K562 (cell line): ENCODE data around the gene MYOZ3. TPM values are rescaled to one million over a fixed set of nuclear protein-coding genes. Genes with fewer than 3 reads are reported as not detected.

Experiments
- ATAC-seq: fragments of 200-7000 bp; cut with Tn5 transposase; 3 replicates; pipeline ENCODE4 v1.9.1; 2020; ENCODE audit warnings: moderate library complexity
- BruUV-seq: library from RNA; stranded (reverse); fragments of 400-500 nt; replicated peaks from 2 replicates; lab custom pipeline; 2021; lab: Mats Ljungman, UMichigan
- CTCF ChIA-PET: fragments of 300-600 bp; formaldehyde crosslinking; extraction: SDS; loops from one replicate; lab custom pipeline; 2021; ENCODE audit warnings: low intra/inter-chr PET ratio; lab: Yijun Ruan, JAX
- POLR2A ChIA-PET: fragments of 300-600, 350-650 bp; sonication (Branson Sonifier 250); formaldehyde crosslinking; extraction: SDS; loops from one replicate; lab custom pipeline; 2021; ENCODE audit warnings: antibody characterized with exemption, inconsistent platforms; lab: Yijun Ruan, JAX
- DNase-seq, 4 experiments: peaks; one replicate each; pipeline versions ENCODE4 v3.0.0 to v3.0.0-alpha.2; 2011 to 2018; ENCODE audit warnings: low spot score in 3 of 4, mixed read lengths in 3 of 4; ENCODE audit errors: extremely low read depth in 1 of 4
- FAIRE-seq: peaks from 2 replicates; lab custom pipeline; 2011; peaks lifted over from hg19 to GRCh38; lab: Jason Lieb, UNC
- H2AFZ ChIP-seq: 2 replicates; pipeline ENCODE4 v1.6.0; 2011; ENCODE audit warnings: low read depth, low read length, control low read depth, inconsistent platforms
- H3K27ac ChIP-seq: fragments of 200-600 bp; 3 replicates; pipeline ENCODE4 v1.8.0; 2011; ENCODE audit warnings: low read depth, mild to moderate bottlenecking, control low read depth, inconsistent platforms, low read length, moderate library complexity, mixed read lengths; ENCODE audit errors: extremely low read depth
- H3K27me3 ChIP-seq, 2 experiments: fragments of 300-600 bp in 1 of 2; 2 replicates in 1 of 2; 3 replicates in 1 of 2; pipeline versions ENCODE4 v1.6.0 to v1.8.0; 2011; ENCODE audit warnings: inconsistent platforms in 2 of 2, low read length in 2 of 2, mild to moderate bottlenecking in 1 of 2, mixed read lengths in 1 of 2, moderate library complexity in 1 of 2; ENCODE audit not compliant: control insufficient read depth in 2 of 2, insufficient read depth in 2 of 2
- H3K36me3 ChIP-seq: fragments of 300-600 bp; 3 replicates; pipeline ENCODE4 v1.8.0; 2011; ENCODE audit warnings: mild to moderate bottlenecking, low read length, inconsistent platforms; ENCODE audit not compliant: control insufficient read depth, insufficient read depth
- H3K4me1 ChIP-seq, 2 experiments: fragments of 200-600 bp in 1 of 2; replicated peaks in 1 of 2; 2 replicates in 1 of 2; 3 replicates in 1 of 2; pipeline versions ENCODE4 v1.5.1 to v1.8.0; 2011; ENCODE audit warnings: inconsistent platforms in 2 of 2, low read length in 2 of 2, mild to moderate bottlenecking in 1 of 2, mixed read lengths in 1 of 2, moderate library complexity in 1 of 2; ENCODE audit not compliant: control insufficient read depth in 2 of 2, insufficient read depth in 2 of 2
- H3K4me2 ChIP-seq: 2 replicates; pipeline ENCODE4 v1.6.1; 2011; ENCODE audit warnings: low read length, control low read depth, inconsistent platforms, mixed read lengths; ENCODE audit not compliant: insufficient read depth
- H3K4me3 ChIP-seq: fragments of 200-600 bp; sonication (generic), shearing (Covaris generic); 2 replicates; pipeline ENCODE4 v1.5.1; 2016; ENCODE audit warnings: control low read depth, inconsistent platforms
- H3K79me2 ChIP-seq: fragments of 200-600 bp; 3 replicates; pipeline ENCODE4 v1.8.0; 2011; ENCODE audit warnings: low read length, inconsistent platforms; ENCODE audit not compliant: control insufficient read depth, insufficient read depth
- H3K9ac ChIP-seq, 2 experiments: 2 replicates each; pipeline versions ENCODE4 v1.6.0 to v1.6.1; 2011; ENCODE audit warnings: low read depth in 2 of 2, low read length in 2 of 2, control low read depth in 1 of 2, inconsistent platforms in 1 of 2, mild to moderate bottlenecking in 1 of 2, mixed read lengths in 1 of 2; ENCODE audit not compliant: insufficient read depth in 1 of 2
- H3K9me1 ChIP-seq: one replicate; pipeline ENCODE4 v1.6.0; 2011; ENCODE audit warnings: inconsistent platforms, mild to moderate bottlenecking, low read length, moderate library complexity; ENCODE audit not compliant: control insufficient read depth, insufficient read depth
- H3K9me3 ChIP-seq: replicated peaks from 2 replicates; pipeline ENCODE4 v1.5.1; 2011; ENCODE audit warnings: low read depth, low read length, inconsistent platforms; ENCODE audit not compliant: control insufficient read depth, insufficient read depth
- H4K20me1 ChIP-seq: replicated peaks from 2 replicates; pipeline ENCODE4 v1.6.1; 2011; ENCODE audit warnings: low read length, inconsistent platforms, mixed read lengths; ENCODE audit not compliant: control insufficient read depth, insufficient read depth
- ATF1 ChIP-seq, 2 experiments: fragments of 450-650 bp in 1 of 2; IDR thresholded peaks; 2 replicates each; pipeline ENCODE4 v1.6.1; 2016; ENCODE audit warnings: missing compliant biosample characterization in 1 of 2, missing genetic modification characterization in 1 of 2
- BMI1 ChIP-seq: fragments of 150-350 bp; IDR thresholded peaks from 2 replicates; pipeline ENCODE4 v1.6.1; 2014; ENCODE audit warnings: low read length
- DIDO1 ChIP-seq: fragments of 450-650 bp; IDR thresholded peaks from 2 replicates; pipeline ENCODE4 v1.6.1; 2016; ENCODE audit warnings: low read depth, missing biosample characterization, missing genetic modification characterization
- FOXA3 ChIP-seq, 2 experiments: fragments of 450-650 bp in 1 of 2; sonication (generic) in 1 of 2; formaldehyde crosslinking; IDR thresholded peaks in 1 of 2; conservative IDR thresholded peaks in 1 of 2; 2 replicates each; pipeline versions ENCODE4 v1.4.0 to v1.8.0; 2020 to 2022; ENCODE audit warnings: mild to moderate bottlenecking in 2 of 2, missing genetic modification reagents in 1 of 2
- FOXJ2 ChIP-seq: fragments of 200-800 bp; sonication (Bioruptor generic); IDR thresholded peaks from 2 replicates; pipeline ENCODE4 v1.6.1; 2016; ENCODE audit warnings: missing genetic modification characterization, missing compliant biosample characterization
- HDGF ChIP-seq: fragments of 450-650 bp; IDR thresholded peaks from 2 replicates; pipeline ENCODE4 v1.6.1; 2016
- HIVEP1 ChIP-seq: fragments of 250-450 bp; sonication (Bioruptor Pico); IDR thresholded peaks from 2 replicates; pipeline ENCODE4 v1.4.0; 2020; ENCODE audit warnings: mild to moderate bottlenecking
- JUNB ChIP-seq: fragments of 450-650 bp; formaldehyde crosslinking; conservative IDR thresholded peaks from 2 replicates; pipeline ENCODE4 v1.4.0; 2020; ENCODE audit warnings: mild to moderate bottlenecking
- KDM2B ChIP-seq: fragments of 250-450 bp; sonication (Bioruptor Pico); IDR thresholded peaks from 2 replicates; pipeline ENCODE4 v1.8.0; 2021; ENCODE audit warnings: mild to moderate bottlenecking, moderate library complexity
- MAFG ChIP-seq: fragments of 450-650 bp; conservative IDR thresholded peaks from 2 replicates; pipeline ENCODE4 v1.6.1; 2016; ENCODE audit warnings: missing genetic modification characterization, missing compliant biosample characterization
- MITF ChIP-seq: IDR thresholded peaks from 2 replicates; pipeline ENCODE4 v1.6.1; 2014; ENCODE audit warnings: antibody characterized with exemption
- NFXL1 ChIP-seq: fragments of 450-650 bp; formaldehyde crosslinking; IDR thresholded peaks from 2 replicates; pipeline ENCODE4 v1.4.0; 2021; ENCODE audit warnings: mild to moderate bottlenecking
- PCBP2 ChIP-seq: fragments of 200-400 bp; formaldehyde crosslinking; IDR thresholded peaks from 2 replicates; pipeline ENCODE4 v1.6.1; 2018; ENCODE audit warnings: low read length, low read depth, mild to moderate bottlenecking, moderate library complexity; ENCODE audit not compliant: poor library complexity, severe bottlenecking
- PTRF ChIP-seq: fragments of 450-650 bp; IDR thresholded peaks from 2 replicates; pipeline ENCODE4 v1.6.1; 2016; ENCODE audit warnings: mild to moderate bottlenecking, missing genetic modification characterization, missing compliant biosample characterization
- SAP30 ChIP-seq: fragments of 200-600 bp; sonication (generic); IDR thresholded peaks from 2 replicates; pipeline ENCODE4 v1.6.1; 2012; ENCODE audit warnings: borderline replicate concordance, low read depth, mild to moderate bottlenecking, moderate library complexity, low read length, control low read depth, inconsistent platforms; ENCODE audit not compliant: insufficient read depth, poor library complexity, severe bottlenecking
- SLC30A9 ChIP-seq: fragments of 250-450 bp; sonication (Bioruptor Pico); IDR thresholded peaks from 2 replicates; pipeline ENCODE4 v1.8.0; 2022; ENCODE audit warnings: mild to moderate bottlenecking, moderate library complexity
- ZEB2 ChIP-seq: fragments of 450-650 bp; IDR thresholded peaks from 2 replicates; pipeline ENCODE4 v1.6.1; 2016
- ZNF133 ChIP-seq: fragments of 250-450 bp; sonication (Bioruptor Pico); IDR thresholded peaks from 2 replicates; pipeline ENCODE4 v1.4.0; 2020; ENCODE audit warnings: mild to moderate bottlenecking
- ZNF140 ChIP-seq: fragments of 250-450 bp; sonication (Bioruptor Pico); IDR thresholded peaks from 2 replicates; pipeline ENCODE4 v1.8.0; 2021; ENCODE audit warnings: moderate library complexity, mild to moderate bottlenecking, inconsistent platforms
- ZNF584 ChIP-seq: fragments of 200-800 bp; sonication (Bioruptor generic); IDR thresholded peaks from 2 replicates; pipeline ENCODE4 v1.6.1; 2016; ENCODE audit warnings: low read depth, mild to moderate bottlenecking, missing genetic modification characterization, missing compliant biosample characterization
- WGBS: fragments of 100-300 bp; shearing (Covaris generic); methylation state at CpG from one replicate; pipeline ENCODE4 v1.1.6; 2016; ENCODE audit warnings: low coverage, mixed read lengths; ENCODE audit not compliant: insufficient coverage; ENCODE audit errors: missing lambda C conversion rate; 5-methylcytosine and 5-hydroxymethylcytosine counted together
- in situ Hi-C: fragments of 300-500 bp; cut with MboI; formaldehyde crosslinking; loops from 4 replicates; pipeline ENCODE4 v1.15.0; 2018; ENCODE audit warnings: inconsistent platforms, mixed read lengths
- intact Hi-C: fragments of 100-400 bp; cut with micrococcal nuclease; formaldehyde crosslinking; loops from 2 replicates; pipeline ENCODE4 v1.14.2; 2022
- polyA plus RNA-seq, 8 experiments: library from polyadenylated mRNA; depleted of rRNA in 4 of 8; stranded (reverse) in 5 of 8; unstranded in 3 of 8; fragments of >200 nt; fragmentation: Nextera tagmentation in 2 of 8; fragmentation: Illumina TruSeq in 1 of 8; extraction: Ambion mirVana in 2 of 8; extraction: Trizol in 1 of 8; gene quantifications; 2 replicates each; pipeline versions ENCODE4 v1.2.1 to v1.2.3, GENCODE V29; 2011 to 2014; ENCODE audit warnings: inconsistent platforms in 1 of 8, missing spikeins in 1 of 8
- total RNA-seq, 7 experiments: library from RNA; depleted of rRNA in 6 of 7; stranded (reverse); fragments of >200 nt in 6 of 7; fragmentation: Illumina TruSeq in 2 of 7; extraction: Trizol in 2 of 7; gene quantifications; 2 replicates each; pipeline versions ENCODE4 v1.2.1 to v1.2.3, GENCODE V29; 2011 to 2021; ENCODE audit warnings: low replicate concordance in 1 of 7

The MYOZ3 gene
- total and polyA plus RNA-seq, 9 of the 15 experiments (the other 6 are each of a cell fraction or from before 2014, with no cell fraction given): not detected

GRCh38 chr5:150658121-150658520, 2.9 kb upstream of the MYOZ3 start (continued):
- TF ChIP-seq SAP30 (no peak), ZNF584 (CRISPR knock-in tag) (no peak), MITF (no peak), PTRF (tag) (no peak)

GRCh38 chr5:150658699-150659265, 2.3 kb upstream of the MYOZ3 start:
- Histone ChIP-seq H3K4me2 (no peak overlapping the region), H3K79me2 (no peaks in the 10 kb centered on the region), H3K9me1 (no peaks in the 10 kb centered on the region), H2AFZ (no peak overlapping the region), H3K27me3 (peaks cover 13 to 47% of the 10 kb centered on the region in 2 experiments), H3K4me3 (no peak overlapping the region), H3K9me3 (no peaks in the 10 kb centered on the region), H3K9ac (no peak overlapping the region), H4K20me1 (no peaks in the 10 kb centered on the region), H3K36me3 (no peaks in the 10 kb centered on the region), H3K27ac (no peak overlapping the region), H3K4me1 (peaks cover 9 to 13% of the 10 kb centered on the region in 2 experiments; a peak in 4 of 5 replicates)
- in situ Hi-C loops (loop anchor here (10.0 kb wide), 1 partner anchor 204 kb away; no protein-coding TSS in a partner anchor), intact Hi-C loops (no loop called here)
- no TSS peak for BruUV-seq
- WGBS: 8% methylated on average over 3 of the region's 3 CpGs
- FAIRE-seq (no peak), ATAC-seq (no peak), DNase-seq (no peak)
- ChIA-PET POLR2A (interaction anchor here (0.6 to 1.3 kb wide), 3 partner anchors 39 to 1334 kb away, joined by 4 read pairs; partner anchors contain the start of gene RBM22), CTCF (no interaction called here)
- TF ChIP-seq MAFG (tag): no peak
- no peak for TF ChIP-seq FOXJ2
- no peak for TF ChIP-seq ZNF133
- TF ChIP-seq DIDO1: no peak
- TF ChIP-seq SLC30A9 (CRISPR knock-in tag): no peak
- TF ChIP-seq ATF1 (CRISPR knock-in tag; IDR thresholded peaks at IDR 0.05): no peak
- TF ChIP-seq ATF1 (tag; IDR thresholded peaks at IDR 0.05): no peak
- no peak for TF ChIP-seq JUNB (CRISPR knock-in tag)
- TF ChIP-seq ZNF140 (CRISPR knock-in tag): no peak
- TF ChIP-seq FOXA3 (CRISPR knock-in tag; conservative IDR thresholded peaks at IDR 0.05 in 1 of 2, IDR thresholded peaks at IDR 0.05 in 1 of 2): no peak
- TF ChIP-seq HIVEP1 (CRISPR knock-in tag): no peak
- no peak for TF ChIP-seq PCBP2
- no peak for TF ChIP-seq BMI1
- TF ChIP-seq HDGF: no peak
- TF ChIP-seq ZEB2: no peak
- TF ChIP-seq KDM2B (CRISPR knock-in tag): no peak
- TF ChIP-seq NFXL1 (CRISPR knock-in tag): no peak
